Skeletal muscle tissue (tissue), 4 donors: ENCODE data around the gene EPRS1. TPM values are rescaled to one million over a fixed set of nuclear protein-coding genes. Genes with fewer than 3 reads are reported as not detected.
"Not testable (repeated sequence)": the region's sequence is repeated elsewhere in the genome, so short reads cannot be mapped to it uniquely, and the experiment has no call there.

ENCODE experiments used
- H3K27ac ChIP-seq: one replicate; pipeline ENCODE4 v1.7.0; 2013; ENCODE audit warnings: mild to moderate bottlenecking, low read depth, low read length, inconsistent platforms
- H3K27me3 ChIP-seq, 3 donors: one replicate each; pipeline ENCODE4 v1.7.0; 2013; ENCODE audit warnings: low read length in 3 of 3; ENCODE audit not compliant: control insufficient read depth in 3 of 3, insufficient read depth in 3 of 3
- H3K36me3 ChIP-seq, 3 donors: one replicate each; pipeline ENCODE4 v1.7.0; 2013; ENCODE audit warnings: low read length in 3 of 3; ENCODE audit not compliant: control insufficient read depth in 3 of 3, insufficient read depth in 3 of 3
- H3K4me1 ChIP-seq, 3 donors: one replicate each; pipeline ENCODE4 v1.7.0; 2013; ENCODE audit warnings: low read length in 3 of 3, mild to moderate bottlenecking in 3 of 3; ENCODE audit not compliant: control insufficient read depth in 3 of 3, insufficient read depth in 3 of 3
- H3K4me3 ChIP-seq, 3 donors: one replicate each; pipeline ENCODE4 v1.7.0; 2013; ENCODE audit warnings: low read length in 3 of 3
- H3K9ac ChIP-seq, 3 donors: one replicate each; pipeline ENCODE4 v1.7.0; 2013; ENCODE audit warnings: low read length in 3 of 3, mild to moderate bottlenecking in 3 of 3, moderate library complexity in 2 of 3, low read depth in 1 of 3
- H3K9me3 ChIP-seq, 3 donors: one replicate each; pipeline ENCODE4 v1.7.0; 2013; ENCODE audit warnings: low read length in 3 of 3; ENCODE audit not compliant: control insufficient read depth in 3 of 3
- total RNA-seq: library from RNA; depleted of rRNA; stranded (reverse); fragments of >200 nt; gene quantifications from one replicate; pipeline ENCODE4 v1.2.3, GENCODE V29; 2014
- donor health status: Osteomylitis.

Gene EPRS1
- total RNA-seq, 1 donor from 2014 or later, result 88.2 TPM

DNA sequence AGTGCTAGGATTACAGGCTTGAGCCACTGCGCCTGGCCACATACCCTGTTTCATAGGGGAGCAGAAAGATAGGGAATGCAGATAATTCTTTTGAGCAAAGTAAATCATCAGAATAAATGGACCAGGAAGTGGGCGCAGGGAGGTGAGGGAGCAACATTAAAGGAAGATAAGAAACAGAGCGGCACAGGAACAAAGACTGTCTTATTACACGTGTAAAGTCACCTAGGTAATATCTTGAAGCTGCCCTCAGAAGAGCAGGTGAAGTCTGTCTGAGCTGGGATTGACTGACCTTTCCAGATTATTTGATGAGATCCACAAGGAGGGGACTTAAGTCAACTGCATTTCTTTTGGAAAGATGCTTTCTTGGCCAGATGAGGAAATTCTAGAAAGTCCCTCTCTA is 7.7 kb downstream of the EPRS1 start:
- Histone ChIP-seq H3K4me3 (no peak overlapping the region), H3K9me3 (no peaks in the 10 kb centered on the region), H3K36me3 (peaks cover 9 to 20% (median 11%) of the 10 kb centered on the region in 3 donors), H3K27me3 (no peaks in the 10 kb centered on the region), H3K4me1 (no peaks in the 10 kb centered on the region), H3K27ac (no peak overlapping the region), H3K9ac (no peak overlapping the region)

DNA sequence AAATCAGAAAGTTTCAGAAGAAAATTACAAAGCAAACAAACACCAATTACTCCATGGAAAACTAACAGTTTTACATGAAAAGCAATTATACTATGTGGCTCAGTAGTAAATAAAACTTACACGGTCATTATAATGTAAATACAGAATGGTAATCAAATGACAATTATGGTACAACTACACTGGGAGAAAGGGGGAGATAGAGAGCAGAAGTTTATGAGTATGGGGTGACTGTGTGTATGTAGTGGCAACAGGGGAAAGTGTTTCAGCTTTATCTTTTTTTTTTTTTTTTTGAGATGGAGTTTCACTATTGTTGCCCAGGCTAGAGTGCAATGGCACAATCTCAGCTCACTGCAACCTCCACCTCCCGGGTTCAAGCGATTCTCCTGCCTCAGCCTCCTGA is 8.5 kb downstream of the EPRS1 start:
- not testable (repeated sequence) for H3K27ac ChIP-seq

DNA sequence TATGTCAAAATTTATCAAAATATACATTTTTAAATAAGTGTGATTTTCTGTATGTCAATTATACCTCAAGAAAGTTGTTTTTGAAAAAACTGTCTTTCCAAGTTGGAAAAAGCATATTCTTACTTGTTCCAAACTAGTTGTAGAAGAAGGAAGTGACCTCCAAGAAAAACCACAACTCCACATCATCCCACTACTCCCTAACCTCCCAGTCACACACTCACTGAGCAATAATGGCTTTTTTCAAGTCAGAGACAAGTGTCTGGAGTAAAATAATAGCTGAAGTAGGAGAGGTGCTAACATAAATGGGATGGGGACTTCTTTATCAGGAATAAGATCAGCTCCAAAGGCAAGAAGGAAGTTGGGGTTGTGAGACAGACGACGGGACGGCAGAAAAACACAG is 13.4 kb downstream of the EPRS1 start:
- no peak overlapping the region for H3K9ac ChIP-seq
- no peaks in the 10 kb centered on the region for H3K4me1 ChIP-seq
- no peaks in the 10 kb centered on the region for H3K9me3 ChIP-seq
- no peak overlapping the region for H3K4me3 ChIP-seq
- no peaks in the 10 kb centered on the region for H3K27me3 ChIP-seq
- peaks cover 15 to 44% (median 28%) of the 10 kb centered on the region in 3 donors for H3K36me3 ChIP-seq
- H3K27ac ChIP-seq, result no peak overlapping the region

More for the DNA sequence above, 8.5 kb downstream of the EPRS1 start:
- H3K9ac ChIP-seq, H3K9me3 ChIP-seq, H3K4me1 ChIP-seq, H3K4me3 ChIP-seq, H3K27me3 ChIP-seq: not testable (repeated sequence)
- peaks cover 14 to 24% (median 14%) of the 10 kb centered on the region in 3 donors for H3K36me3 ChIP-seq

DNA sequence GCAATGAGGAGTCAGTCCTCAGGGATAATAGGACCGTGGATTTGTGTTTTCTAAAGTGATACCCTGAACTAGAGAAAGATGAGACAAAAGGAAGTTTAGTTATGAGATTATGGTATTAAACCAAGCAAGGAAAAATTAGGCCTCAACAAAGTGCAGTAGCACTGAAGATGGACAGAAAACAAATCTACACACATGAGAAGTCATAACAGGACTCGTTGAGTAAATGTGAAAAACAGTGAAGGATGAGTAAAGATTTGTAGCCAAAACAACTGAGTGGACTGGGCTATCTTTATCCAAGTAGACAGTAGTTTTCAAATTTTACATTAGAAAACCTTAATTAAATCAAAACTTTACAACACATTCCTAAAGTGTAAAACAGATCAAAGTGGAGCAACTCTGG is 15.0 kb downstream of the EPRS1 start:
- H3K36me3 ChIP-seq, result peaks cover 15 to 45% (median 28%) of the 10 kb centered on the region in 3 donors
- H3K9ac ChIP-seq, result no peak overlapping the region
- H3K27ac ChIP-seq, result no peak overlapping the region
- no peaks in the 10 kb centered on the region for H3K9me3 ChIP-seq
- no peaks in the 10 kb centered on the region for H3K27me3 ChIP-seq
- H3K4me3 ChIP-seq, result no peak overlapping the region
- no peaks in the 10 kb centered on the region for H3K4me1 ChIP-seq

DNA sequence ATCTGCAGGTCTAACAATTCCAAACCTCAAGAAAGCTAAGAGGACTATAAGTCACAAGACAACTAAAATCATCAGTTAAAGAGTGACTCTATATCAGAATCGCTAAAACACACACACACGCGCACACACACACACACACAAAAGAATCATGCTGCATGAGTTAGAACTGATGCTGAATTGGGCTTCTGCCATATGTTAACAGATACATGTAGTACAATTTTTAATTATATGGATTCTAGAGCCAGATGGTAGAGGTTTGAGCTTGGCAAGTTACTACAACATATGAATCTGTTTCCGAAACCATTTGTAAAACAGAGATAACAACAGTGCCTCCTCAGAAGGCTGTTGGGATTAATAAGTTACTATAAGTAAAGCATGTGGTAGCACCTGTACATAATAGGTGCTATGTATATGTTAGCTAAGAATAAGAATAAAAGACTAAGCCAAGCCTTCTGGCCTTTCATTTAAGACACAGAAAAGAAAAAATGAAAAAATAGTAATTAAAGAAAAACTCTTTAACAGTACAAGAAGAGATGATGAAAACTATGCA is 17.9 kb downstream of the EPRS1 start:
- Histone ChIP-seq H3K4me1 (no peaks in the 10 kb centered on the region), H3K36me3 (peaks cover 16 to 49% (median 39%) of the 10 kb centered on the region in 3 donors)

DNA sequence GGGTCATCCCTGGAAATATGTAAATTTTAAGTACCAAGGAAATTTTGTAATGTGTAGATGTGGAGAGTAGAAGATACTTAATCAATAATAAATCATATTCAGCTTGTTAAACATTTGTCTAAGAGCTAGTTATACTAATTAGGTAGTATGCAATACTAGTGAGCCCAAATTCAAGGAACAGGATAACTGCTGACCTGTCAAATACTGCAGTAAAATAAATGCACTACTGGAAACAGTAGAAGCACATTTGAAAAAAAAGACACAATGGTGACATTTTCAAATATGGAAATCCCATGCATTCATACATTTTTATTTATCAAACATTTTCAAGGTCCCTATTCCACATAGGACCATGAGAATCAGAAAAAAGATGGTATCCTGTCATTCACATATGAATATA is 27.2 kb downstream of the EPRS1 start:
- Histone ChIP-seq H3K36me3 (peaks cover 26 to 65% (median 47%) of the 10 kb centered on the region in 3 donors), H3K9me3 (no peaks in the 10 kb centered on the region), H3K27ac (no peak overlapping the region), H3K4me3 (no peak overlapping the region), H3K27me3 (no peaks in the 10 kb centered on the region), H3K4me1 (no peaks in the 10 kb centered on the region), H3K9ac (no peak overlapping the region)

More for the DNA sequence above, 17.9 kb downstream of the EPRS1 start:
- H3K4me3 ChIP-seq, result no peak overlapping the region
- H3K27me3 ChIP-seq, result no peaks in the 10 kb centered on the region
- no peaks in the 10 kb centered on the region for H3K9me3 ChIP-seq
- no peak overlapping the region for H3K9ac ChIP-seq
- H3K27ac ChIP-seq, result no peak overlapping the region

DNA sequence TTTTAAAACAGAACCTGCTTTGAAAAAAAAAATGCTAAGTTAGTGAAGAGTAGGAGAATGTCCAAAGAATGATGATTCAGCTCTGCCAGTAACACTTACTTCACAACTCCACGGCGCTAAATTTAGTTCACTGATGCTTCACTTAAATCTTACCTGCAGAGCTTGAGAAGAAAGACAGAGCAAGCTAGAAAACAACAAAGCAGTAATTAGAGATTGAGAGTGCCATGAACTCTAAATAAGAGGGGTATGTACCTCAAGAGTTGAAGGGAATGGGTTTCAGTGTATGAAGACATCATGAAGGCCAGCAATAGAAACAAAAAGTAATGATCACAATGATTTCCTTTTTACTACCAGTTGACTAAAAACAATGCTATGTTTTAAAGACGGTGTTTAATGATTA is 32.8 kb downstream of the EPRS1 start:
- no peak overlapping the region for H3K4me3 ChIP-seq
- H3K9me3 ChIP-seq, result no peaks in the 10 kb centered on the region
- peaks cover 7 to 46% (median 23%) of the 10 kb centered on the region in 3 donors for H3K36me3 ChIP-seq
- no peaks in the 10 kb centered on the region for H3K27me3 ChIP-seq
- H3K27ac ChIP-seq, result no peak overlapping the region
- H3K9ac ChIP-seq, result no peak overlapping the region
- H3K4me1 ChIP-seq, result no peaks in the 10 kb centered on the region

DNA sequence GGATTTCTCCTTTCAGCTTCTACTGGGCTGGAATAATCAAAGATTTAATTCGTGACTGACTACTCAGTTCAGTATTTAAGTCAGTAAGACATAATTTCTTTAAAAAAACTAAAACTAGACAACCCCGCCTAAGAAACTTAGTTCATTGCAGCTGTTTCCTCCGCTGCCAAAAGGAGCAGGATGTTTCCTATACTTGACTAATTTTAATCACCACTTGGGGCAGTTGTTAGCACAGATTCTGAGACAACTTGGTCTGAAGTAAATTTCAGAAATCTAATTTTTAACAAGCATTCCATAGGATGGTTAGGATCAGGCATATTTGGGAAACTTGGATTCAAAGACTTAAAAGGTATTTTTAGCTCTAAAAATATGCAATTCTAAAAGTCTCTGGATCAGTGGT is 34.0 kb downstream of the EPRS1 start:
- Histone ChIP-seq H3K36me3 (peaks cover 4 to 36% (median 15%) of the 10 kb centered on the region in 3 donors), H3K9me3 (no peaks in the 10 kb centered on the region), H3K4me1 (no peaks in the 10 kb centered on the region), H3K27me3 (no peaks in the 10 kb centered on the region), H3K4me3 (no peak overlapping the region), H3K27ac (no peak overlapping the region), H3K9ac (no peak overlapping the region)

DNA sequence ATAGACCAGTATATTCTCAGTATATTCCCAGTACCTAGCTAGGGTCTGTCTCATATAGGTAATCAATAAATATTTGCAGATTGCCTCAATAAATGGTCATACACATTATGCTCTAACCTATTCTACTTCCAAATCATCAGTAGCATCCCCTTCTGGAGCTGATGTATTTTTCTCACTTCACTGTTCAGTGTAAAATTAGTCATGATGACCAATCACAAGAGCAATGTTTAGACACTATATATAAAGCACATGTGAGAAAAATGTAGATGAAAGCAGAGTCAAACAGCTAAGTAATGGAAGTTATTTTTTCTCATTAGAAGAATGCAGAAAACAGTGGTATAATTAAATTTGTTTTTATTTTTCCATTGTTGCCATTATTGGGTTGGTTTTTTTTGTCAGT is 34.7 kb downstream of the EPRS1 start:
- Histone ChIP-seq H3K36me3 (peaks cover 4 to 35% (median 11%) of the 10 kb centered on the region in 3 donors), H3K9ac (no peak overlapping the region), H3K27me3 (no peaks in the 10 kb centered on the region), H3K4me1 (no peaks in the 10 kb centered on the region), H3K4me3 (no peak overlapping the region), H3K27ac (no peak overlapping the region), H3K9me3 (no peaks in the 10 kb centered on the region)

DNA sequence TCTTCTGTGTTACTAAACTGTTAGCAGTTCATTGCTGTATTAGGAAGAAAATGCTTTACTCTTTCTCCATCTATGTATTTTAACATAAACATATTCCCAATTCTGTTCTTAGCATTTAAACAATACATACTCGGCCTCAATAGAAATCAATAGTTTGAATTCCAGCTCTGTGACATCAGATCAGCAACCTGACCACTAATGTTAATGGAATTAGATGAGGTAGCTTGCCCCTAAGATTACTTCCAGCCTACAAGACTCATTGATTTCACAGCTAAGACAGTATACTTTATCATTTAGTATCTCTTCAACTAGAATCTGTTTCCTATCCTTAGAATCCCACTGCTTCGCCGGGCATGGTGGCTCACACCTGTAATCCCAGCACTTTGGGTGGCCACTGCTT is 38.9 kb downstream of the EPRS1 start:
- H3K36me3 ChIP-seq, result peaks cover 4 to 40% (median 28%) of the 10 kb centered on the region in 3 donors
- H3K9ac ChIP-seq, result no peak overlapping the region
- no peak overlapping the region for H3K4me3 ChIP-seq
- H3K27ac ChIP-seq, result no peak overlapping the region
- H3K27me3 ChIP-seq, result no peaks in the 10 kb centered on the region
- H3K9me3 ChIP-seq, result no peaks in the 10 kb centered on the region
- H3K4me1 ChIP-seq, result no peaks in the 10 kb centered on the region
